K562 treated with DMSO at 1 percent for 24 hours (cell line): ENCODE data around the gene ONECUT3. TPM values are rescaled to one million over a fixed set of nuclear protein-coding genes. Genes with fewer than 3 reads are reported as not detected.

Experiments used
- total RNA-seq: library from RNA; unstranded; fragments of 300-600 nt; gene quantifications from 2 replicates; pipeline ENCODE4 v1.2.3, GENCODE V29; 2022; ENCODE audit warnings: low read depth; ENCODE audit not compliant: insufficient read depth

The ONECUT3 gene
- not detected in 2 replicates for total RNA-seq

GRCh38 chr19:1752757-1753728 lies at the start of gene ONECUT3:
TSS of gene ONECUT3 (plus strand) at chr19:1753506. CDS start at chr19:1753663, 157 bp downstream.

GRCh38 chr19:1811942-1812425 lies 58.7 kb downstream of the ONECUT3 start, which contains the start of gene ATP8B3:
TSS of gene ATP8B3 (minus strand) at chr19:1812276. CDS start at chr19:1811736, 540 bp downstream.

Other genes starting within 250 kb of the ONECUT3 start
- gene ADAMTSL5, start 240.5 kb upstream of the ONECUT3 start, total RNA-seq = 12.2 and 13.3 TPM in 2 replicates
- not detected in 2 replicates for gene PLK5, start 229.4 kb upstream of the ONECUT3 start, total RNA-seq
- 32.4 and 43.7 TPM in 2 replicates for gene MEX3D, start 185.2 kb upstream of the ONECUT3 start, total RNA-seq
- gene MBD3, start 160.6 kb upstream of the ONECUT3 start, total RNA-seq = 157 and 180 TPM in 2 replicates
- 73.8 and 75.3 TPM in 2 replicates for gene UQCR11, start 148.0 kb upstream of the ONECUT3 start, total RNA-seq
- 93.2 and 103 TPM in 2 replicates for gene TCF3, start 100.9 kb upstream of the ONECUT3 start, total RNA-seq
- 4.3 and 5.2 TPM in 2 replicates for gene ATP8B3, start 58.8 kb downstream of the ONECUT3 start, total RNA-seq
- 37.0 and 38.1 TPM in 2 replicates for gene REXO1, start 95.0 kb downstream of the ONECUT3 start, total RNA-seq
- 24.2 and 32.4 TPM in 2 replicates for gene KLF16, start 110.1 kb downstream of the ONECUT3 start, total RNA-seq
- 230 and 249 TPM in 2 replicates for gene ABHD17A, start 132.0 kb downstream of the ONECUT3 start, total RNA-seq
- 29.8 and 34.6 TPM in 2 replicates for gene ADAT3, start 151.9 kb downstream of the ONECUT3 start, total RNA-seq
- 71.3 and 85.5 TPM in 2 replicates for gene SCAMP4, start 151.9 kb downstream of the ONECUT3 start, total RNA-seq
- 107 and 137 TPM in 2 replicates for gene CSNK1G2, start 187.7 kb downstream of the ONECUT3 start, total RNA-seq